ENCODE results near the gene CARD11.
A peak's percentile ranks its signal among the peaks of the same experiment; 100 is the strongest.
"Not testable (repeated sequence)": the region's sequence is repeated elsewhere in the genome, so short reads cannot be mapped to it uniquely, and the experiment has no call there.

Gene CARD11

GRCh38 chr7:3063016-3063753, 19.5 kb upstream of the CARD11 start:
- peak in 4 of 6 experiments; percentile 15 to 37 (median 27) for DNase-seq

GRCh38 chr7:3057066-3057420, 13.4 kb upstream of the CARD11 start:
- DNase-seq, result no peak

- DNase-seq, result no peak
Measured at GRCh38 chr7:3056234-3057065, 12.8 kb upstream of the CARD11 start.

GRCh38 chr7:3055626-3056025, 12.0 kb upstream of the CARD11 start:
- no peak for DNase-seq

GRCh38 chr7:3042861-3043489, 692 bp downstream of the CARD11 start:
- DNase-seq, result peak; percentile 34 to 50 (median 44)

- DNase-seq, result no peak
Measured at GRCh38 chr7:3041986-3042675, 1.5 kb downstream of the CARD11 start.

- DNase-seq, result no peak
Measured at GRCh38 chr7:3039787-3040186, 3.9 kb downstream of the CARD11 start.

- not testable (repeated sequence) for DNase-seq
Measured at GRCh38 chr7:3038011-3038410, 5.7 kb downstream of the CARD11 start.

GRCh38 chr7:3037259-3037658, 6.4 kb downstream of the CARD11 start:
- no peak for DNase-seq

- no peak for DNase-seq
Measured at GRCh38 chr7:3034591-3035150, 9.0 kb downstream of the CARD11 start.

GRCh38 chr7:3033581-3033980, 10.1 kb downstream of the CARD11 start:
- DNase-seq, result no peak

GRCh38 chr7:3033136-3033535, 10.5 kb downstream of the CARD11 start:
- DNase-seq, result no peak

GRCh38 chr7:3032256-3032655, 11.4 kb downstream of the CARD11 start:
- DNase-seq, result no peak

- DNase-seq, result no peak
Measured at GRCh38 chr7:3029138-3029537, 14.5 kb downstream of the CARD11 start.

- DNase-seq, result no peak
Measured at GRCh38 chr7:3028758-3029093, 14.9 kb downstream of the CARD11 start.

GRCh38 chr7:3028071-3028757, 15.5 kb downstream of the CARD11 start:
- peak in 3 of 6 experiments; percentile 7 to 13 (median 9) for DNase-seq

- DNase-seq, result no peak
Measured at GRCh38 chr7:3027005-3027845, 16.4 kb downstream of the CARD11 start.

GRCh38 chr7:3025616-3026015, 18.1 kb downstream of the CARD11 start:
- no peak for DNase-seq

- DNase-seq, result no peak
Measured at GRCh38 chr7:3021825-3022224, 21.8 kb downstream of the CARD11 start.

- DNase-seq, result not testable (repeated sequence)
Measured at GRCh38 chr7:3021224-3021623, 22.4 kb downstream of the CARD11 start.

GRCh38 chr7:3020416-3020815, 23.3 kb downstream of the CARD11 start:
- DNase-seq, result no peak
